ENCODE results near the gene AHRR.
"Not testable (repeated sequence)": the region's sequence is repeated elsewhere in the genome, so short reads cannot be mapped to it uniquely, and the experiment has no call there.

GRCh38 chr5:297448-297847 lies 24.1 kb upstream of the AHRR start:
- not testable (repeated sequence) for TF ChIP-seq CEBPB (IDR thresholded peaks at IDR 0.05); REST (IDR thresholded peaks at IDR 0.05; ENCODE audit: low read depth); MAX (IDR thresholded peaks at IDR 0.05)
